Measurements from ENCODE around the gene LIMA1. TPM values are rescaled to one million over a fixed set of nuclear protein-coding genes. Genes with fewer than 3 reads are reported as not detected.
A peak's percentile ranks its signal among the peaks of the same experiment; 100 is the strongest.

Gene LIMA1
- total and polyA plus RNA-seq, 2 of the 4 experiments (the other 2 are of a cell fraction) = 126 to 163 TPM

DNA sequence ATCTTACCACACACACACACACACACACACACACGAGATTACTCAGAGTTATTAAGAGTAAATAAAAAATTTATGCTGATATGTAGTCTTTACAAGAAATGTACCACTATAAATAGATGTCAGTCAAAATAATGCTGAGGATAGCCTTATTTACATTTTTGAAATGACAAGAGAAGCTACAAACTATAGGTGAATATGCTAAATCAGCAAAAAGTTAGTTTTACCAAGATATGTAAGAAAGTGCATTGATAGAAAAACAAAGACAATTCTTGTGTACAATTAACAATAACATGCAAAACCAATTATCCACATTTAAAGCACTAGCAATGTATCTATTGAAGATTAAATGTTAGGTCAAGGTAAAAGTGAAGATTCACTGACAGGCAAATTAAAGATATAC lies 69.3 kb downstream of the LIMA1 start:
- dilution Hi-C loops (cut with HindIII; ENCODE audit: low sequenced_read_pairs, unreplicated experiment) (no loop called here), intact Hi-C loops (cut with micrococcal nuclease) (no loop called here), in situ Hi-C loops (cut with MboI; ENCODE audit: low sequenced_read_pairs) (no loop called here)
- H4K5ac ChIP-seq (ENCODE audit: low read depth, low read length) = no peak overlapping the region; the same call in 1 of the 2 replicates
- H4K8ac ChIP-seq (ENCODE audit: low read depth in 2 of 2, low read length in 2 of 2) = no peak overlapping the region
- no CpG with 5 or more reads among the region's 1 CpG for WGBS, 2 experiments (ENCODE audit: extremely low coverage in 2 of 2, insufficient read length in 1 of 2)
- TF ChIP-seq MAFK (IDR thresholded peaks at IDR 0.05; ENCODE audit: low read depth, low read length) (peak; percentile 99), MAZ (IDR thresholded peaks at IDR 0.05; ENCODE audit: borderline replicate concordance, low read depth, low read length) (no peak), POLR2A (IDR thresholded peaks at IDR 0.05; ENCODE audit: low read depth, low read length) (no peak)
- peak overlapping the region; percentile 56; the same call in 1 of the 2 replicates for H3K4me2 ChIP-seq (ENCODE audit: low read depth, low read length)
- no peak overlapping the region for H3K18ac ChIP-seq (ENCODE audit: low read depth, low read length)
- ChIA-PET POLR2A (ENCODE audit: unreplicated experiment) (no interaction called here), CTCF (interaction anchor here (0.6 to 1.2 kb wide), 2 partner anchors 9 to 58 kb away, joined by 3 read pairs; no protein-coding TSS in a partner anchor)
- no peak overlapping the region for H2BK15ac ChIP-seq (ENCODE audit: low read depth, low read length)
- peak overlapping the region; percentile 53 for H2BK5ac ChIP-seq (ENCODE audit: low read depth, low read length, poor library complexity, severe bottlenecking)
- no peak overlapping the region for H2AK9ac ChIP-seq (replicated peaks; ENCODE audit: low read depth, low read length, poor library complexity)
- H2AK5ac ChIP-seq (ENCODE audit: low read depth, low read length) = no peak overlapping the region
- H3K9me3 ChIP-seq (ENCODE audit: control insufficient read depth, insufficient read depth, low read length) = no peaks in the 10 kb centered on the region
- H3K4me3 ChIP-seq (ENCODE audit: insufficient read depth, low read depth, low read length) = no peak overlapping the region
- H3K9ac ChIP-seq (ENCODE audit: low read depth, low read length) = no peak overlapping the region
- no peak overlapping the region for H4K91ac ChIP-seq (ENCODE audit: insufficient read depth, low read depth, low read length)
- H4K20me1 ChIP-seq (ENCODE audit: insufficient read depth, low read length) = peaks cover 55% of the 10 kb centered on the region
- peaks cover 15% of the 10 kb centered on the region for H3K4me1 ChIP-seq (ENCODE audit: control insufficient read depth, insufficient read depth, low read length)
- ATAC-seq (ENCODE audit: low read depth) = no peak
- peaks cover 28% of the 10 kb centered on the region for H3K36me3 ChIP-seq (ENCODE audit: control insufficient read depth, insufficient read depth, low read length)
- H2BK120ac ChIP-seq (ENCODE audit: low read depth, low read length) = no peak overlapping the region
- H3K9me1 ChIP-seq (ENCODE audit: insufficient read depth, low read length) = peaks cover 16% of the 10 kb centered on the region; the same call in 1 of the 2 replicates
- H3K27ac ChIP-seq (ENCODE audit: insufficient read depth, low read length) = no peak overlapping the region
- no peak overlapping the region for H3K56ac ChIP-seq (ENCODE audit: extremely low read depth, insufficient read depth, low read length)
- no peak overlapping the region for H2BK20ac ChIP-seq (ENCODE audit: low read depth, low read length)
- peaks cover 2 to 67% of the 10 kb centered on the region in 2 experiments; a peak in 3 of 4 replicates for H3K79me1 ChIP-seq (ENCODE audit: low read depth in 1 of 2, low read length in 2 of 2)
- no peaks in the 10 kb centered on the region for H3K27me3 ChIP-seq (ENCODE audit: control insufficient read depth, insufficient read depth, low read length)
- no TSS peak for BruUV-seq (replicated peaks)
- no peak for DNase-seq
- no peak overlapping the region for H3K14ac ChIP-seq (replicated peaks; ENCODE audit: low read depth, low read length)
- H3K4ac ChIP-seq (ENCODE audit: low read depth, low read length) = no peak overlapping the region
- H3K23ac ChIP-seq (ENCODE audit: low read depth, low read length) = no peak overlapping the region
- no peak overlapping the region for H2AFZ ChIP-seq (replicated peaks; ENCODE audit: low read length, poor library complexity)

All from IMR-90 (cell line).